Measurements from ENCODE around the gene ULK3.

Gene ULK3

DNA sequence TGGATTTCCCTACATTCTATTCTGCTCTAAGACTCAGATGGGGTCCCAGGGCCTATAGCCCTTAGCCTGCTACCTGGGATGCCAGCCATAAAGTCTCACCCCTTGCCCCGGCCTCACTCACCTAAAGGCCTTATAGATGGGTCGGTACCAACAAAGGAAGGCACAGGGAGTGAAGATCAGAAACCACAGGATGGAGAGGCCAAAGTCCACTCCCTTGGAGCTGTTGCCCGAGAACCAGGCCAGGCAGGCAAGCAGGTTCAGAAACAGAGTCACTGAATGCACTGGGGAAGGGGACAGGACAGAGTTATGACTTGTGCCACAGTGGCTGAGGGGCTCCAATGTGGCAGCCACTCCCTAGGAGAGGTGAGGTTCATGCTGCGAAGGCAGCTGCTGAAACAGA is 7.4 kb upstream of the ULK3 start:
- no peak for DNase-seq (ENCODE audit: low read depth)
- H3K4me3 ChIP-seq (ENCODE audit: control insufficient read depth, low read depth, low read length), result no peak overlapping the region
- TF ChIP-seq, protein P1, sequence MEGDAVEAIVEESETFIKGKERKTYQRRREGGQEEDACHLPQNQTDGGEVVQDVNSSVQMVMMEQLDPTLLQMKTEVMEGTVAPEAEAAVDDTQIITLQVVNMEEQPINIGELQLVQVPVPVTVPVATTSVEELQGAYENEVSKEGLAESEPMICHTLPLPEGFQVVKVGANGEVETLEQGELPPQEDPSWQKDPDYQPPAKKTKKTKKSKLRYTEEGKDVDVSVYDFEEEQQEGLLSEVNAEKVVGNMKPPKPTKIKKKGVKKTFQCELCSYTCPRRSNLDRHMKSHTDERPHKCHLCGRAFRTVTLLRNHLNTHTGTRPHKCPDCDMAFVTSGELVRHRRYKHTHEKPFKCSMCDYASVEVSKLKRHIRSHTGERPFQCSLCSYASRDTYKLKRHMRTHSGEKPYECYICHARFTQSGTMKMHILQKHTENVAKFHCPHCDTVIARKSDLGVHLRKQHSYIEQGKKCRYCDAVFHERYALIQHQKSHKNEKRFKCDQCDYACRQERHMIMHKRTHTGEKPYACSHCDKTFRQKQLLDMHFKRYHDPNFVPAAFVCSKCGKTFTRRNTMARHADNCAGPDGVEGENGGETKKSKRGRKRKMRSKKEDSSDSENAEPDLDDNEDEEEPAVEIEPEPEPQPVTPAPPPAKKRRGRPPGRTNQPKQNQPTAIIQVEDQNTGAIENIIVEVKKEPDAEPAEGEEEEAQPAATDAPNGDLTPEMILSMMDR (IDR thresholded peaks at IDR 0.05; ENCODE audit: control insufficient read depth, insufficient read depth, low read depth, low read length, missing control alignments), result no peak

DNA sequence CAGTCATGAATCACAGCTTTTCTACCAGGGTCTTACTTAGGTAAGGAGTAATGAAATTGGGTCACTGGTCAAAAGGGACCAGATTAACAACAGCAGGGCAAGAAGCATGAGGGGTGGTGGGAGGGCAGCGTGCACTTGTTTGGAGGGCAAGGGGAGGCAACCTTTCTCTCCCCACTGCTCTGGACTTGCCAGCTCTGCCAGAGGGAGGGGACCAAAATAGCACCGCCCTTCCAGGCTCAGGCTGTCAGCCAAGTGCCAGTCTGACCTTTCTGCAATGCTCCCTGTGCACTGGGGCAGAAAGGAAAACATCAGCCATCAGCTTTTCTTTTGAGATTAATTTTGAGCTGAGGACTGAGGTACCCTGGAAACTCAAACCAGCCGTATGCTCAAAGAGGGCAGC is 4.5 kb upstream of the ULK3 start:
- H3K4me3 ChIP-seq (ENCODE audit: control insufficient read depth, low read depth, low read length), result no peak overlapping the region
- TF ChIP-seq, protein P1 (IDR thresholded peaks at IDR 0.05; ENCODE audit: control insufficient read depth, insufficient read depth, low read depth, low read length, missing control alignments), result no peak
- no peak for DNase-seq (ENCODE audit: low read depth)

DNA sequence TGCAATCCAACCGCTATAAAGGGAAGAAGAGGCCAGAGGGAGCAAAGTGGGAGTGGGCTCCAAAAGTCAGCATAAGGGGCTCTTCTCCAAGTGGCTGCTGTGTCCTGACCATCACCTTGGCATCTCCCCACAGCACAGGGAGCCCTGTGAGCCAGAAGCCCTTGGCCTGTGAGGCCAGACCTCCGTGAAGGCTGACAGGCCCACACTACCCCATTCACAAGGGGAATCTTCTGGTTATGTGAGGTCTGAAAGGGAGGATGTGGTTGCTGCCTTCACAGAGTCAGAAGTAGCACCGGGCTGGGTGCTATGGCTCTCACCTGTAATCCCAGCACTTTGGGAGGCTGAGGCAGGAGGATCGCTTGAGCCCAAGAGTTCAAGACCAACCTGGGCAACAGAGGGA is 2.6 kb upstream of the ULK3 start:
- TF ChIP-seq, protein P1 (IDR thresholded peaks at IDR 0.05; ENCODE audit: control insufficient read depth, insufficient read depth, low read depth, low read length, missing control alignments), result no peak
- no peak for DNase-seq (ENCODE audit: low read depth)
- H3K4me3 ChIP-seq (ENCODE audit: control insufficient read depth, low read depth, low read length), result no peak overlapping the region

DNA sequence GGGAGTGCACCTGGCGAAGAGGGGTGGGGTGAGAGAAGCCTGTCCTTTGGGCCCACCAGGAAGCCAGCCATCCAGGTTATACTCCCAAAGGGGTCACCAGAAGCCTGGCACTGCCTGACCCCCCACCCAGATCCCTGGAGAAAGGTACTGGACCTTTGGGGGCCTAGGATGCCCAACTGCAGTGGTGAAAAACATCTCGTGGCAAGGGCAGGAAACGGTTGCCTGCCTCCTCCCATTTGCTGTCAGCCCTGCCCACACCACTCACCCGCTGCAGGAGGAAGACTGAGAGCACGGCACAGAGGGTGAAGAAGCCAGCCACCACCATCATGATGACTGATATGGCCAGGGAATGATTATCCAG is 2.2 kb upstream of the ULK3 start:
- no peak for DNase-seq (ENCODE audit: low read depth)
- TF ChIP-seq, protein P1 (IDR thresholded peaks at IDR 0.05; ENCODE audit: control insufficient read depth, insufficient read depth, low read depth, low read length, missing control alignments), result no peak
- no peak overlapping the region for H3K4me3 ChIP-seq (ENCODE audit: control insufficient read depth, low read depth, low read length)

DNA sequence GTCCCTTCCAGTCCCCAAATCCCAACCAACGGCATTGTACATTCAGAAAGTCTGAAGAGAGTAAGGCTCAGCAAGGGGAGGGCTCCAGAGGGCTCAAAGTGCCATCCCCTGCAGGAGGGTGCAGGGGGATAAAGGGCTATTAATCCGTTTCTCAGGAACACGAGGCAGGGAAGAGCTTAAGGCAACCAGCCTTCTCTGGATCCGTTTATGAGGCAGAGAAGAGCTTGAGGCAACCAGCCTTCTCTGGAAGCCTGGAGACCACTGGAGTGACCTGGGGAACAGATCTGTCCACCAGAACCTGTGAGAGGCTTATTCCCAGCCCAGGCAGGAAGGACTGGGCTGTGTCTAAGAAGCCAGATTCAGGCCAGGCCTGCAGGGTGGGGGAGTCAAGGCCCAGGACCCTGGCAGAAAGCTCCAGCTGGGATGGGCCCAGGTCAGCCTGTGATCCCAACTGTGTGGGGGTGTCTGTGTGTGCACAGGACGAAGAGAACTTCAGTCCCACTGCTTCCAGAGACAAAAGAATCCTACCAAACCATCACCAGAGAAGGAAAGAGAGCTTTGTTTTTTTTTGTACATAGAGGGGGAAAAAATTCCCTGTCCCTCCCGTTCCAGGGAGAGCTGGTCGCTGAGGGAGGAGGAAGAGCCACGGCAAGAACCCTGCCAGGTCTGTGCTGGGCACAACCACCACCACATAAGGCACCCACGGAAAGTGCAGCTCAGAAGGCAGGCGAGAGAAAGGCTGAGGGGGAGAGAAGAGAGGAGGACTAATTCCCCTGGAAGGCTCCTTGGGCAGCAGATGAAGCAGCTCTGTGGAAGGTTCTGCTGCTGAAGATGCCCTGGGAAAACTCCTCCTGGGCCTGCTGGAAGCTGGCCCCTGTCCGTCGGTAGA is 1.6 kb upstream of the ULK3 start:
- H3K4me3 ChIP-seq (ENCODE audit: control insufficient read depth, low read depth, low read length), result no peak overlapping the region
- DNase-seq (ENCODE audit: low read depth), result no peak
- TF ChIP-seq, protein P1 (IDR thresholded peaks at IDR 0.05; ENCODE audit: control insufficient read depth, insufficient read depth, low read depth, low read length, missing control alignments), result no peak

DNA sequence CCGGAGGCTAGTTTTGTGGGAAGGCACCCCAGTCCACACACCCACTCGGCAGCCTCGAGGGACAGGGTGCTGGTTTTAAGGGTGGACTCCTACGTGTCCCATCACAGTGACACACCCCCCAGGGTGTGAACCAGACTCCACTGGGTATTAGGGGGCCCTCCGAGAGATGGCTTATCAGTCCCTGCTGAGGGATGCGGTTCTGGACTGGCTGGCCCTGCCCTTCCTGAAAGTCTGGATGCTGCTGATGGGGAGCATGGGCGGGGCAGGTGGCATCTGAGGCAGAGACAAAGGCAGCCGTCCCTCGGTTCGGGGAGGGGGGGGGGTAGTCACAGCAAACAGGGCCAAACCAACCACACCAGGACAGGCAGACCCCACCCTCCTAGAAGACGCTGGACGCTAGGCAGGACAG is 939 bp upstream of the ULK3 start:
- TF ChIP-seq, protein P1 (IDR thresholded peaks at IDR 0.05; ENCODE audit: control insufficient read depth, insufficient read depth, low read depth, low read length, missing control alignments), result no peak
- DNase-seq (ENCODE audit: low read depth), result no peak
- H3K4me3 ChIP-seq (ENCODE audit: control insufficient read depth, low read depth, low read length), result no peak overlapping the region; the same call in 1 of the 2 replicates

Measured in AG09309 (cell line).